Neutrophil (primary cell): ENCODE data around the gene DIMT1.

Experiments
- H3K27ac ChIP-seq: fragments of 200-600 bp; sonication (generic); 2 replicates; pipeline ENCODE4 v1.5.1; 2016; ENCODE audit warnings: mild to moderate bottlenecking, moderate library complexity
- H3K27me3 ChIP-seq: fragments of 200-600 bp; sonication (generic); 2 replicates; pipeline ENCODE4 v1.6.0; 2016; ENCODE audit warnings: mild to moderate bottlenecking
- H3K36me3 ChIP-seq: fragments of 200-600 bp; sonication (generic); 2 replicates; pipeline ENCODE4 v1.5.1; 2017
- H3K4me1 ChIP-seq, 2 experiments: fragments of 200-600 bp in 1 of 2; sonication (generic) in 1 of 2; 1 replicate in 1 of 2; 2 replicates in 1 of 2; pipeline versions ENCODE4 v1.5.1 to v1.6.1; 2013 to 2016; ENCODE audit warnings: low read depth in 1 of 2, low read length in 1 of 2, mild to moderate bottlenecking in 1 of 2, moderate library complexity in 1 of 2; ENCODE audit not compliant: control insufficient read depth in 1 of 2, insufficient read depth in 1 of 2
- H3K4me3 ChIP-seq, 2 experiments: fragments of 200-600 bp in 1 of 2; sonication (generic) in 1 of 2; 1 replicate in 1 of 2; 2 replicates in 1 of 2; pipeline ENCODE4 v1.5.1; 2013 to 2016; ENCODE audit warnings: low read depth in 1 of 2, low read length in 1 of 2, mild to moderate bottlenecking in 1 of 2, moderate library complexity in 1 of 2
- H3K9me3 ChIP-seq: fragments of 200-600 bp; sonication (generic); 2 replicates; pipeline ENCODE4 v1.5.1; 2016
- CTCF ChIP-seq: fragments of 200-600 bp; sonication (generic); IDR thresholded peaks from 2 replicates; pipeline ENCODE4 v1.5.1; 2016; ENCODE audit warnings: antibody characterized with exemption

Gene DIMT1

DNA sequence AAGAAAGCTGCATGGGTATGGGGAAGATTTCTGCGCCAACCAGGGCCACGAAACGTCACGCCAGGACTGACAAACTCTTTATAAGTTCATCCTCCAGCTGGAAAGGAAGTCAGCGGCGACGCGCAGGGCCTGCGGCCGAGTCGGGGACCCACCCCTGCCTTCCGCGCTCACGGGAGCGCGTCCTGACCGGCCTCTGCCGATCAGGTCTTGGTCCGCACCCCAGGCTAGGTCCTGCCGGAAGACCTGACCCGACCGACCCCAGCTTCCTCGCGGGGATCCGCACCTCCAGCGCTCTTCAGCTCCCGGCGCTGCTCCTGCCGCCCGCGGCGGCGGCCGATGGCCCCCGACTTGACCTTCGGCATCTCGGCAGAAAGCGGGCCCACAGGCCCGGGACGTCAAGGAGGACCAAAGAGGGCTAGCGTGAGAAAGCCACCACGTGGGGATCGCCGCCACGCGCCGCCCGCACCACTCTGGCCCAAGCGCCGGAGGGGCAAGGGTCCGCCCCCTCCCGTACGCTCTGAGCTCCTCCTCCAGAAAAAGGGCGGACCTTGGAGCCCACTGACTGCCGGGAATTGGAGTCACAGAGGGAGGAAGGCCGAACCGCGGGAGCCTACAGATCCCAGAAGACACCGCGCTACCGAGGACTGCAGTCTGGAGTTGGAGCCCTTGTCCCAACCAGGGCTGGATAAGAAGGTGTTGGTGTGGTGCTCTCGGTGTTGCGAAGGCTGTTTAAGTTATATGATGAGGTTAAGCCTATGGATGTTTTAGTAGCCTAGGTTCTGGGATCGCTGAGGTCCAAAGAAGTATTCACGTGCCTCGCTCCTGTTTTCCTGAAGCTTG, at the start of gene DIMT1:
TSS of gene DIMT1 (minus strand) at position 495 of the 840 bp plus-strand sequence. CDS start at position 362, 133 bp downstream.
- H3K27me3 ChIP-seq = no peaks in the 10 kb centered on the region
- TF ChIP-seq CTCF = no peak

GRCh38 chr5:62450259-62450658, 46.6 kb upstream of the DIMT1 start:
- no peaks in the 10 kb centered on the region for H3K9me3 ChIP-seq

More for the DNA sequence above, at the start of gene DIMT1:
- H3K4me3 ChIP-seq = peak within 1 kb of the TSS; percentile 80 to 96
- peak within 1 kb of the TSS; percentile 67 for H3K27ac ChIP-seq
- H3K9me3 ChIP-seq = no peaks in the 10 kb centered on the region
- H3K36me3 ChIP-seq = no peaks in the 10 kb centered on the region
- peaks cover 15 to 20% of the 10 kb centered on the region in 2 experiments for H3K4me1 ChIP-seq

GRCh38 chr5:62448528-62448927, 44.8 kb upstream of the DIMT1 start:
- H3K4me1 ChIP-seq = no peaks in the 10 kb centered on the region
- no peak for TF ChIP-seq CTCF
- H3K27me3 ChIP-seq = no peaks in the 10 kb centered on the region
- peaks cover 7% of the 10 kb centered on the region for H3K36me3 ChIP-seq
- no peaks in the 10 kb centered on the region for H3K9me3 ChIP-seq
- H3K4me3 ChIP-seq = no peak overlapping the region
- no peak overlapping the region for H3K27ac ChIP-seq

More at GRCh38 chr5:62450259-62450658, 46.6 kb upstream of the DIMT1 start:
- Histone ChIP-seq H3K4me3 (no peak overlapping the region), H3K27me3 (no peaks in the 10 kb centered on the region), H3K36me3 (peaks cover 7% of the 10 kb centered on the region), H3K27ac (no peak overlapping the region), H3K4me1 (no peaks in the 10 kb centered on the region)
- no peak for TF ChIP-seq CTCF

- no peaks in the 10 kb centered on the region for H3K27me3 ChIP-seq
- peak overlapping the region; percentile 45 for H3K27ac ChIP-seq
- no peaks in the 10 kb centered on the region for H3K36me3 ChIP-seq
- H3K9me3 ChIP-seq = no peaks in the 10 kb centered on the region
- peaks cover 8 to 18% of the 10 kb centered on the region in 2 experiments for H3K4me1 ChIP-seq
- TF ChIP-seq CTCF = no peak
- H3K4me3 ChIP-seq = no peak overlapping the region
Measured at GRCh38 chr5:62432621-62433064, 28.9 kb upstream of the DIMT1 start.

DNA sequence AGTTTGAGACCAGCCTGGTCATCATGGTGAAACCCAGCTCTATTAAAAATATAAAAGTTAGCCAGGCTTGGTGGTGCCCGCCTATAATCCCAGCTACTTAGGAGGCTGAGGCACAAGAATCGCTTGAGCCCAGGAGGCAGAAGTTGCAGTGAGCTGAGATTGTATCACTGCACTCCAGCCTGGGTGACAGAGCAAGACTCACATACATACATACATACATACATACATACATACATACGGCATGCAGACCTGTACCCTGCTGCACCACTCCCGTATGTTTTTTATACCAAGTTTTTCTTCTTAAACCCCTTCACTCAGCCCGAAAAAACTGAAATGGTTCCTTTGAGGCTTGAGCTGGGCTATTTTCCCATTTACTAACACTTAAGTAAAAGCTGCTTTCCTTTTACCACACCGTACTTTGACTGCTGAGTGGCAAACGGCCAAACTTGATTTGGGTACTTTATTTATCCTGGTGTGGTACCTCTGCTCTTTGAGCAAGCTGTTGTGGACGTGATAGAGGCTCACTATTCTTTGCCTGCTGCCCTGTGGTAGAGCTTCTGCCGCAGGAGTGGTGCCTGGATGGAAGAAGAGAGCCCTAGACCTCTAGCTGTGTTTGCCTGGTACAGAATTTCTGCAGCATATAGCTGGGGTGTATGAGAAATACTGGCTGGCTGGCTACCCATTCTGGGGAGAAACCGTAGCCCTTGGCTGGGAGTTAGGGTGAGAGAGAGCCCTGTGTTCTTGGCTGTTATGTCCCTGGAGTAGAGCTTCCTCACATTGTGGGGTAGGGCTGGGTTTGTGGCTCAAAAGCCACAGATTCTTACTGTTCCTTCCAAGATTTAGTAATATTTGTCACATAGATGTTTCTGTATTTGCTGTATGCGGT, 28.3 kb upstream of the DIMT1 start:
- Histone ChIP-seq H3K4me1 (peaks cover 8 to 18% of the 10 kb centered on the region in 2 experiments), H3K4me3 (no peak overlapping the region), H3K9me3 (no peaks in the 10 kb centered on the region), H3K27ac (peak overlapping the region; percentile 45), H3K27me3 (no peaks in the 10 kb centered on the region), H3K36me3 (no peaks in the 10 kb centered on the region)
- TF ChIP-seq CTCF = no peak
